ENCODE results near the gene SCUBE3.
A peak's percentile ranks its signal among the peaks of the same experiment; 100 is the strongest.

SCUBE3 gene
- total RNA-seq = 0 to 0.58 (median 0) reads per million in 3 donors

DNA sequence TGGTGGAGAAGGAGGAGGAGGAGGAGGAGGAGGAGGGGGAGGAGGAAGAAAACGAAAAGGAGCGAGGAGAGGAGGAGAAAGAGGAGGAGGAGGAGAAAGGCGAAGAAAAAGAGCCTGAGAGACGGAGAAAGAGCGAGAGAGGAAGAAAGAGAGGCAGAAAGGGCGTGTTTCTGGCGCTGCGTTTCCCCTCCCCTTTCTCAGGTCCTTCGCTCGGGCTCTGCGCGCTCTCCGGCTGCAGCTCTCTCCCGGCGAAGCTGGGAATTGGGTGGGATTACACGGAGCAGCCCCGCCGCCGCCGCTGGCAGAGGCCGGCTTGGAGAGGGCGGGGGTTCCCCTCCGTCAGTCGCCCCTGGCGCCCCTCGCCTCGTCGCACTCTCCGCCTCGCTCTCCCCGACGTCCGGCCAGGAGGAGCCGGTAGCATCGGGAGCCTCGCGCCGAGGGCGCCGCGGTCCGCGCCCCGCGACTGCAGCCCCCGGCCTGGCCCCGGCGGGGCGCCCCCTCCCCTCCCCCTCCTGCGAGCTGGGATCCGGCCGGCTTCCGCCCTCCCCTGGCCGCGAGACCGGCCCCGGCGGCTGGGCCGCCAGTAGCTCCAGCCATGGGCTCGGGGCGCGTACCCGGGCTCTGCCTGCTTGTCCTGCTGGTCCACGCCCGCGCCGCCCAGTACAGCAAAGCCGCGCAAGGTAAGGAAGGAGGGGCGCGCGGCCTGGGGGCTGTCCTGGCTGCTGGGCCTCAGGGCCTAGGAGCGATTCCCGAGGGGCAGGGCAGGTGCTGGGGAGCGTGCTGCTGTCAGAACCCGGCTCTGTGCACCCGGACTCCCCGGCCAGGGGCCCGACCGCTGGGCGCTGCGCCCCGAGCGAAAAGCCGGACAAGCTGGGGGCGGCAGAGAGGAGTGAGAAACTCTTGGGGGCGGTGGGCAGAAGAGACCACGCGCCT lies at the start of gene SCUBE3:
TSS of gene SCUBE3 (plus strand) at position 133 of the 933 bp plus-strand sequence. CDS start at position 596, 463 bp downstream.
- no peaks in the 10 kb centered on the region for H3K36me3 ChIP-seq (ENCODE audit: control insufficient read depth, insufficient read depth, low read length)
- DNase-seq = no peak
- peaks cover 38% of the 10 kb centered on the region for H3K27me3 ChIP-seq (replicated peaks; ENCODE audit: control insufficient read depth, insufficient read depth, low read length, poor library complexity, severe bottlenecking)
- peaks cover 9% of the 10 kb centered on the region for H3K4me1 ChIP-seq (ENCODE audit: control insufficient read depth, insufficient read depth, low read length, poor library complexity, severe bottlenecking)
- H3K27ac ChIP-seq (ENCODE audit: insufficient read depth, low read length, poor library complexity, severe bottlenecking) = no peak within 1 kb of the TSS
- H3K9me3 ChIP-seq (ENCODE audit: control insufficient read depth, low read length) = no peaks in the 10 kb centered on the region
- peak within 1 kb of the TSS; percentile 56 for H3K4me3 ChIP-seq (ENCODE audit: insufficient read depth, low read depth, low read length, poor library complexity, severe bottlenecking)

DNA sequence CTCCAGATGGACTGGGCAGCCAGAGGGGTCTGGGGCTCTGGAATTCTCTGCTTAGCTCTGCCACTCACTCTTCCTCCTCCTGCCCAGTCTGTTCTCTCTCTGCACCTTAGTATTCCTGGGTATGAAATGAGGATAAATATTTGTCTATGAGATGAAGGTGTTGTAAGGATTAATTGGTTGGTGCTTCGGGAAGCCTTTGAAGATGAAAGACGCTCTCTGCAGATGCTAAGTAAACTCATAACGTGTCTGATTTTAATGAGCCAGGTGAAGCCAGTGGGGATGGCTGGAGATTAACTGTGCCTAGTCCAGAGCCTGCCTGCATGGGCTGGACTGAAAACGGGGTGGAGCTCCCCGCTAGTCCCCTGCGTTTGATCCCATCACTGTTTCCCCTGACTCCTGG lies 49.5 kb upstream of the SCUBE3 start:
- no peaks in the 10 kb centered on the region for H3K4me1 ChIP-seq (ENCODE audit: control insufficient read depth, insufficient read depth, low read length, poor library complexity, severe bottlenecking)
- H3K9me3 ChIP-seq (ENCODE audit: control insufficient read depth, low read length) = no peaks in the 10 kb centered on the region
- H3K4me3 ChIP-seq (ENCODE audit: insufficient read depth, low read depth, low read length, poor library complexity, severe bottlenecking) = no peak overlapping the region
- H3K36me3 ChIP-seq (ENCODE audit: control insufficient read depth, insufficient read depth, low read length) = no peaks in the 10 kb centered on the region
- DNase-seq = no peak
- no peak overlapping the region for H3K27ac ChIP-seq (ENCODE audit: insufficient read depth, low read length, poor library complexity, severe bottlenecking)
- no peaks in the 10 kb centered on the region for H3K27me3 ChIP-seq (replicated peaks; ENCODE audit: control insufficient read depth, insufficient read depth, low read length, poor library complexity, severe bottlenecking)

DNA sequence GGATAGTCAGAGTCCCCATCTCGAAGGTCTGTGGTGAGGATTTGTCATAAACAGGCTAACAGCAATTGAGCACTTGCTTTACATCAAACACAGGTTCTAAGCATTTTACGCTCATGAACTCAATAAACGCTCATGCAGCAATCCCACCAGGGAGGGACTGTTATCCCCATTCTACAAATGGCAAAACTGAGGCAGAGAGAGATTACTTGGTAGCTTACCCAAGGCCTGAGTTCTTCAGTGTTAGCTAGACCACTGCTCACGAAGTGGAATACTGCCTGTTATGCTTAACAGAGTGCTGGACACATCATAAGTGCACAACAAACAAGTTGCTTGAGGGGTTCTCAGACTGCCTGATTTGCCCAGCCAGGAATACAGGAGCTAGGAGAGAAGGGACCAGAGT lies 48.9 kb upstream of the SCUBE3 start:
- no peak for DNase-seq
- H3K27ac ChIP-seq (ENCODE audit: insufficient read depth, low read length, poor library complexity, severe bottlenecking) = no peak overlapping the region
- no peaks in the 10 kb centered on the region for H3K9me3 ChIP-seq (ENCODE audit: control insufficient read depth, low read length)
- H3K4me1 ChIP-seq (ENCODE audit: control insufficient read depth, insufficient read depth, low read length, poor library complexity, severe bottlenecking) = no peaks in the 10 kb centered on the region
- no peaks in the 10 kb centered on the region for H3K36me3 ChIP-seq (ENCODE audit: control insufficient read depth, insufficient read depth, low read length)
- no peaks in the 10 kb centered on the region for H3K27me3 ChIP-seq (replicated peaks; ENCODE audit: control insufficient read depth, insufficient read depth, low read length, poor library complexity, severe bottlenecking)
- no peak overlapping the region for H3K4me3 ChIP-seq (ENCODE audit: insufficient read depth, low read depth, low read length, poor library complexity, severe bottlenecking)

DNA sequence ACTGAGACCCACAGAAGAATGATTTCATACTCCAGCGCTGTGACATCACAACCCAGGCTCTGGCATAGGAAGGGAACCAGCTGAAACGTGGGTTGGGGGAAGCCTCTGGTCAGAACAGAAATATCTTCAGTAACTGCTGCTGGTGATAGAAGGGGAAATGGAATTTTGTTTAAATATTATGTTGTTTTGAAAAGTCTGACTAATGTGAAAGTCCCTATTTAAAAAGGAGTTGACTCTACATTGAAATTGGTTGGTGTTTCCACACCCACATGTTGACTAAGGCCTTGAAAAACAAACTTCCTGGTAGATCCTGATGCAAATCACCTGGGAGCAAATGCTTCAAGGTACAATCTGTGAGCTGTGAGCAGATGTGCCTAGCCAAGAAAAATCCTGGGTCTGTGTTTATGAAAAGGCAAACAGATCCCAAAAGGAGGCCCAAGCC lies 48.1 kb upstream of the SCUBE3 start:
- H3K9me3 ChIP-seq (ENCODE audit: control insufficient read depth, low read length) = no peaks in the 10 kb centered on the region
- no peak overlapping the region for H3K4me3 ChIP-seq (ENCODE audit: insufficient read depth, low read depth, low read length, poor library complexity, severe bottlenecking)
- no peaks in the 10 kb centered on the region for H3K27me3 ChIP-seq (replicated peaks; ENCODE audit: control insufficient read depth, insufficient read depth, low read length, poor library complexity, severe bottlenecking)
- no peaks in the 10 kb centered on the region for H3K4me1 ChIP-seq (ENCODE audit: control insufficient read depth, insufficient read depth, low read length, poor library complexity, severe bottlenecking)
- no peak for DNase-seq
- H3K27ac ChIP-seq (ENCODE audit: insufficient read depth, low read length, poor library complexity, severe bottlenecking) = no peak overlapping the region
- no peaks in the 10 kb centered on the region for H3K36me3 ChIP-seq (ENCODE audit: control insufficient read depth, insufficient read depth, low read length)

DNA sequence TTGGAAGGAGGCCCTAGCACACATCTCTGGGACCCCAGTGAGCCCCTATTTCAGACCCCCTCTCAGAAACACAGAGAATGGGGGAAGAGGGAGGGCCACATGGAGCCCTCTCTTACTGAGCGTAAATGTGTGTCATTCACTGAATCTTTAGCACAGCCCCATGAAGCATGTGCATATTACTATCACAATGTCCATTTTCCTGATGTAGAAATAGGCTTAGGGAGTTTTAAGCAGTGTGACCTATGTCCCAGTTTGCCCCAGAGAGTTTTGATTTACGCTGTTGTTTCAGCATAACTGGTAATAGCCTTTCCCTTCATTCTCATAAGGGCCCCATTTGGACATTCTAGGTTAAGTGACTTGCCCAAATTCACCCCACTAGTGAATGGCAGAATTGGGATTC lies 47.6 kb upstream of the SCUBE3 start:
- DNase-seq = no peak
- Histone ChIP-seq H3K4me1 (ENCODE audit: control insufficient read depth, insufficient read depth, low read length, poor library complexity, severe bottlenecking) (no peaks in the 10 kb centered on the region), H3K36me3 (ENCODE audit: control insufficient read depth, insufficient read depth, low read length) (no peaks in the 10 kb centered on the region), H3K27ac (ENCODE audit: insufficient read depth, low read length, poor library complexity, severe bottlenecking) (no peak overlapping the region), H3K27me3 (replicated peaks; ENCODE audit: control insufficient read depth, insufficient read depth, low read length, poor library complexity, severe bottlenecking) (no peaks in the 10 kb centered on the region), H3K9me3 (ENCODE audit: control insufficient read depth, low read length) (no peaks in the 10 kb centered on the region), H3K4me3 (ENCODE audit: insufficient read depth, low read depth, low read length, poor library complexity, severe bottlenecking) (no peak overlapping the region)

DNA sequence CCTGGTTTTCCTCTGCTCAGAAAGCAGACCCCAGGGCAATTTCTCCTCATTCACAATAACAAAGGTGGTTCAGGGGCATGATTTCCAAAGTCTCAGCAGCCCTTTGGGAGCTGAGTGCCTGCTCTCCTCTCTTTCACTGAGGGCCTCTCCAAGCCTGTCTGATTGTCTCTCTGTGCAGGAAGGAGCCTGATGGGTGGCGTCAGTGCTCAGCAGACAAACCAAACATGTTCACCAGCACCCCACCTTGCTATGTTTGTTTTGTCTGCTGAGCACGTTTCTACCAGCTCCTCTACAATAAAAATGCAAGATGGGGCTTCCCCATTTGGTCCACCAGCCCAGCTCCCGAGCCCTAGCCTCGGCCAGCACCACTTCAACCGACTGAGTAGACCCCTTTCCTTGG lies 47.2 kb upstream of the SCUBE3 start:
- H3K4me1 ChIP-seq (ENCODE audit: control insufficient read depth, insufficient read depth, low read length, poor library complexity, severe bottlenecking) = no peaks in the 10 kb centered on the region
- H3K4me3 ChIP-seq (ENCODE audit: insufficient read depth, low read depth, low read length, poor library complexity, severe bottlenecking) = no peak overlapping the region
- no peaks in the 10 kb centered on the region for H3K36me3 ChIP-seq (ENCODE audit: control insufficient read depth, insufficient read depth, low read length)
- no peaks in the 10 kb centered on the region for H3K27me3 ChIP-seq (replicated peaks; ENCODE audit: control insufficient read depth, insufficient read depth, low read length, poor library complexity, severe bottlenecking)
- no peak for DNase-seq
- H3K9me3 ChIP-seq (ENCODE audit: control insufficient read depth, low read length) = no peaks in the 10 kb centered on the region
- H3K27ac ChIP-seq (ENCODE audit: insufficient read depth, low read length, poor library complexity, severe bottlenecking) = no peak overlapping the region

DNA sequence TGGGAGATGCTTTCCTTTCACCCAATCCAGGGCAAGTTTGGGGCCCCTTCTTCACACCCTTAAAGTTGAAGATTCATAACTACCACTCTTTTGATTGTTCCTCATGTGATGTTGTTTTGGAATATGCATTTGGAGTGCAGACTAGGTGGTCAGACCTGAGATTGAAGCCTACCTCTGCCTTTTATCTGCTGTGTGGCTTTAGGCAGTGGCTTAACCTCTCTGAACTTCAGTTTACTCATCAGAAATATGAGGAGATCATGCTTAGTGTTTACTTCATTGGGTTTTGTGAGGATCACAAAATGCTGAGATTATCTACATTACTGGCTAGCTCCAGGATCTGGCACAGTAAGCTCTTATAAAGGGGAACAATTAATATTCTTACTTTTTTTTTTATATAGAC lies 46.3 kb upstream of the SCUBE3 start:
- Histone ChIP-seq H3K4me3 (ENCODE audit: insufficient read depth, low read depth, low read length, poor library complexity, severe bottlenecking) (no peak overlapping the region), H3K27ac (ENCODE audit: insufficient read depth, low read length, poor library complexity, severe bottlenecking) (no peak overlapping the region), H3K36me3 (ENCODE audit: control insufficient read depth, insufficient read depth, low read length) (no peaks in the 10 kb centered on the region), H3K27me3 (replicated peaks; ENCODE audit: control insufficient read depth, insufficient read depth, low read length, poor library complexity, severe bottlenecking) (no peaks in the 10 kb centered on the region), H3K9me3 (ENCODE audit: control insufficient read depth, low read length) (no peaks in the 10 kb centered on the region), H3K4me1 (ENCODE audit: control insufficient read depth, insufficient read depth, low read length, poor library complexity, severe bottlenecking) (no peaks in the 10 kb centered on the region)
- no peak for DNase-seq

DNA sequence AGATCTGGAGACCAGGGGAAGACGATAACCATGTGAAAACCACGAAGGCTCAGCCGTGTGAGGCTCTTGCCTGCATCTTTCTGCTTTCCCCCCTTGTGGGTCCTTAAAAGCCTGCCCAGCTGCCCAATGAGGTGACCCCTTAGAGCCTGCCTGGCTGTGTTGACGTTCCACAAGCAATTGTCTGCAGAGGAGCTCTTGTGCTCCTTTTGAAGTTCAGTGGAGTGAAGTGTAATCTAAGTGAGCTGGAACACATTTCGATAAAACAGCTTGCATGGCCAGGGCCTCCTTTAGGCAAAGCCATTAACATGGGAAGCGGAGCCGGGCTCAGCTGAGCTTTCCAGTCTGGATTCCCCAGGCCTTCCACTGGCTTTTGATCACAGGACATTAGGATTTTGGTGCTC lies 45.3 kb upstream of the SCUBE3 start:
- Histone ChIP-seq H3K27ac (ENCODE audit: insufficient read depth, low read length, poor library complexity, severe bottlenecking) (no peak overlapping the region), H3K4me1 (ENCODE audit: control insufficient read depth, insufficient read depth, low read length, poor library complexity, severe bottlenecking) (no peaks in the 10 kb centered on the region), H3K27me3 (replicated peaks; ENCODE audit: control insufficient read depth, insufficient read depth, low read length, poor library complexity, severe bottlenecking) (no peaks in the 10 kb centered on the region), H3K36me3 (ENCODE audit: control insufficient read depth, insufficient read depth, low read length) (no peaks in the 10 kb centered on the region), H3K9me3 (ENCODE audit: control insufficient read depth, low read length) (no peaks in the 10 kb centered on the region), H3K4me3 (ENCODE audit: insufficient read depth, low read depth, low read length, poor library complexity, severe bottlenecking) (no peak overlapping the region)
- DNase-seq = no peak

DNA sequence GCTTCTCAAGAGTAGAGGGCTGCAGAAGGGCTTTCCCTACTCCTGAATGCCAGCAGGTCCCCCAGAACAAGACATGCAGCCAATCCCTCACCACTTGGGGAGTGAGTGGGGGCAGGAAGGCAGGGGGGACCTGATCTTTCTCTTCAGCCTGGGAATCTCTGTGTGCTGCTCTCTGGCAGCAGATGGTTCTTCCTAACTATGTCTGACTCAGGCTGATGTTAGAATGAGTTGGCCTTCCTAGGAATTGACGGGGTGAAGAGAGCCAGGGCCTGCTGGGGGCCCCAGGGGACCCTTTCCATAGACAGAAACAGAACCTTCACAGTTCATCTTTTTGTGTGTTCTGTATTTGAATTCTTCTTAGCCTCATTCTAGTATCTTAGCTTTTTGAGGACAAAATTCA lies 43.6 kb upstream of the SCUBE3 start:
- H3K27ac ChIP-seq (ENCODE audit: insufficient read depth, low read length, poor library complexity, severe bottlenecking) = no peak overlapping the region
- no peak overlapping the region for H3K4me3 ChIP-seq (ENCODE audit: insufficient read depth, low read depth, low read length, poor library complexity, severe bottlenecking)

DNA sequence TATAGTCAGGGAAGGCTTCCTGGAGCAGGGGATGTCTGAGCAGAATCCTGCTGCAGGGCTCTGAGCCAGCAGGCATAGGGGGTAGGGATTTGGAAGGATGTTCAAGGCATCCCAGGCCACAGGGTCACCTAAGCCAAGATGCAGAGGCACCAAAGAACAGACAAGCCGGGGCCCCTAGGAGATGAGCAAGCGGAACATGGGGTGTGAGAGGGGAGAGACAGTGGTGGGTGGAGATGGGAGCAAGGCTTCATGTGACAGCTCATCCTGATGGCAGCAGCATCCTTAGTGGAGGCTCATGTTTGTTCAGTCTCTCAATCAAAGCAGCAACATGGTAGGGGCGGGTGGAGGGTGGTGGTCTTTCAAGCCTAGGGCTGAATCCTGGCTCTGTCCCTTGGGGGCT lies 42.9 kb upstream of the SCUBE3 start:
- no peaks in the 10 kb centered on the region for H3K4me1 ChIP-seq (ENCODE audit: control insufficient read depth, insufficient read depth, low read length, poor library complexity, severe bottlenecking)
- no peaks in the 10 kb centered on the region for H3K27me3 ChIP-seq (replicated peaks; ENCODE audit: control insufficient read depth, insufficient read depth, low read length, poor library complexity, severe bottlenecking)
- DNase-seq = no peak
- H3K27ac ChIP-seq (ENCODE audit: insufficient read depth, low read length, poor library complexity, severe bottlenecking) = no peak overlapping the region
- no peak overlapping the region for H3K4me3 ChIP-seq (ENCODE audit: insufficient read depth, low read depth, low read length, poor library complexity, severe bottlenecking)
- no peaks in the 10 kb centered on the region for H3K9me3 ChIP-seq (ENCODE audit: control insufficient read depth, low read length)
- H3K36me3 ChIP-seq (ENCODE audit: control insufficient read depth, insufficient read depth, low read length) = no peaks in the 10 kb centered on the region

More for the DNA sequence above, 43.6 kb upstream of the SCUBE3 start:
- no peaks in the 10 kb centered on the region for H3K4me1 ChIP-seq (ENCODE audit: control insufficient read depth, insufficient read depth, low read length, poor library complexity, severe bottlenecking)
- no peaks in the 10 kb centered on the region for H3K36me3 ChIP-seq (ENCODE audit: control insufficient read depth, insufficient read depth, low read length)
- H3K27me3 ChIP-seq (replicated peaks; ENCODE audit: control insufficient read depth, insufficient read depth, low read length, poor library complexity, severe bottlenecking) = no peaks in the 10 kb centered on the region
- H3K9me3 ChIP-seq (ENCODE audit: control insufficient read depth, low read length) = no peaks in the 10 kb centered on the region
- DNase-seq = no peak
